Measurements from ENCODE around the gene NRTN. TPM values are rescaled to one million over a fixed set of nuclear protein-coding genes. Genes with fewer than 3 reads are reported as not detected.

The NRTN gene
- total RNA-seq, 1 donor from 2014 or later: 6.2 TPM

DNA sequence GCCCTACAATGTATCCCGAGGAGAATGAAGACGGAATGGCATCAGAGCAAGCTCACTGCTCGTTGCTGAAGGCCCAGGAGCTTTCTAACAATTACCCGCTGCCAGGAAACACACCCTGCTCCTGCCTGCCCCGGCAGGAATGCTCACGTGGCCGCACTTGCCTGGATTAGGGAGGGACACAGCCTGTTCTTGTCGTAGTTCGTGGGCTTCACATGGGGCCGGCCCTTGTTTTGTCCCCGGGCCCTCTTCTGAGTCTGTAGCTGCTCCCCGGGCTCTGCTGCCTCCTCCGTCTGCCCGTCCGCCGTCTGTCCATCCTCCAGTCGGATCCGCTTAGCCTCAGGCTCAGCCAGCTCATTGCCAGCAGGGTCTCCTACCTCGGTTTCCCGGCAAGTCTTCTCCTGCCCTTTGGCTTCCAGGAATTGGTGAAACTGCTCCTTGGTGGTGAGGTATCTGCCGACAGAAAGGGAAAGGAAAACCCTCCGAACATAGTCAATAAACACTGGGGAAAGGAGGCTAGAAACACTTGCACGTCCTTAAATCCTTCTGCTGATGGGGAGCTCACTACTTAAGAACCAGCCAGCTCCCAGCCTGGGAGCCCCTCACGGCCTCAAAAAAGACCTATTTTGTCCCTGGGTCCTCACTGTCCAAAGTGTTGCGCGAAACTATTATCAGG is 14.8 kb upstream of the NRTN start:
- no peak for DNase-seq (ENCODE audit: low spot score)

- DNase-seq (ENCODE audit: low spot score): peak; percentile 97
Measured at GRCh38 chr19:5790559-5791520, 14.0 kb upstream of the NRTN start, which contains the start of gene DUS3L. Gene DUS3L (minus strand): TSS chr19:5791163. CDS start chr19:5791141, 22 bp downstream.

GRCh38 chr19:5792224-5792623 is 12.6 kb upstream of the NRTN start:
- no peak for DNase-seq (ENCODE audit: low spot score)

DNA sequence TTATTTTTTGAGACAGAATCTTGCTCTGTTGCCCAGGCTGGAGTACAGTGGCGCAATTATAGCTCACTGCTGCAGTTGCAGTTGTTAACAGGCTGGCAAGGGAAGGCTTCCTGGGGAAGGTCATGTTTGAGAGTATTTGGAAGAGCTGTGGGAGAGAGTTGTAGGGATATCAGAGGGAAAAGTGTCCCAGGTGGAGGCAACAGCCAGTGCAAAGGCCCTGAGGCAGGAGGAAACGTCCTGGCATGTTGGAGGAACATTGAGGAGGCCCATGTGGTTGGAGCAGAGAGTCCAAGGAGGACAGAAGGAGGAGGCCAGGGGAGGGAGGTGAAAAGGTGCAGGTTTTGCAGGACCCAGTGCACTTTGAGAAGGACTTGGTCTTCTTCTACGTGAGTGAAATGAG is 11.7 kb upstream of the NRTN start:
- no peak for DNase-seq (ENCODE audit: low spot score)

GRCh38 chr19:5795382-5795919 is 9.4 kb upstream of the NRTN start:
- DNase-seq (ENCODE audit: low spot score): no peak

- DNase-seq (ENCODE audit: low spot score): no peak
Measured at GRCh38 chr19:5798244-5798643, 6.6 kb upstream of the NRTN start.

DNA sequence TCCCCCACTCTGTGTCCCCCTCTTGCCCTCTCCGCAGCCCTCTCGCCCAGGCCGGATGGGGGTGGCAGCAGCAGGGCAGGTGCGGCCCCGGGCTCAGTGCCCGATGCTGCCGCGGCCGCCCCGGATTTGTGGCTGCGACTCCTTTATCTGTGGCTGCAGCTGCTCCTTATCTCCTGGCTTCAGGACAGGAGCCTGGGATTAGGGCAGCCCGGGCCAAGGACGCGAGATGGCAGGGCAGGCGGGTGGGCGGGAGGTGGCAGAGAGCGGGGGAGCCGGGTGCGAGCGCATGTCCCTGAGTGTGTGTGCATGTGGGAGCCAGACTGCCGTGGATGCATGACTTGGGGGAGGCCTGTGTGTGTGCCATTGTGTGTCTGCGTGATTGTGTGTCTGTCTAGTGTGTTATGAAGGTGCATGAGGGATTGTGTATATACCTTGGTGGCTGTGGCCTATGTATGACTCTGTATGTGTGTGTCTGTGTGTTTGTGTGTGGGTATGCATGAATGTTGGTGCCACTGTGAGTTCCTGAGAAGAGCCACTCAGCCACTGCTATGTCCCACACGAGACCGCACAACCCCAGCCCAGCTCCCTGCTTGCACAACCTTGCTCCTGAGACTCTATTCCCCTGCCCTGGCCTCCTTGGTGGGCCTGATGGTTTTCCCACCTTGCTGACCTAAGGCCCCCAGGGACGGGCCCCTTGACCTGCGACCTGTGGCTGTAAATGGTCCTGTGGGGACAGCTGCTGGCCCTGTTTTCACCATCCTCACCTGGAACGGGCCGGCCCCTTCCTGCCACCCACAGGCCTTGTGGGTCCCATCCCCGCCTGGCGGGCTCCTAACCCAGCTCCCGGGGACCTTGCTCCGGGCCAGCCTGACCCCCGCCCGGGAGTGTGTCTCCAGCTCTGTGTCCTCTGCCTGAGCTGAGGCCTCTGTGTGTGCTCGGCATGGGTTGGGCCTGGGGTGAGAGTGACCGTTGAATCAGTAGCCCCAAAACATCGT is 5.3 kb upstream of the NRTN start:
- no peak for DNase-seq (ENCODE audit: low spot score)

DNA sequence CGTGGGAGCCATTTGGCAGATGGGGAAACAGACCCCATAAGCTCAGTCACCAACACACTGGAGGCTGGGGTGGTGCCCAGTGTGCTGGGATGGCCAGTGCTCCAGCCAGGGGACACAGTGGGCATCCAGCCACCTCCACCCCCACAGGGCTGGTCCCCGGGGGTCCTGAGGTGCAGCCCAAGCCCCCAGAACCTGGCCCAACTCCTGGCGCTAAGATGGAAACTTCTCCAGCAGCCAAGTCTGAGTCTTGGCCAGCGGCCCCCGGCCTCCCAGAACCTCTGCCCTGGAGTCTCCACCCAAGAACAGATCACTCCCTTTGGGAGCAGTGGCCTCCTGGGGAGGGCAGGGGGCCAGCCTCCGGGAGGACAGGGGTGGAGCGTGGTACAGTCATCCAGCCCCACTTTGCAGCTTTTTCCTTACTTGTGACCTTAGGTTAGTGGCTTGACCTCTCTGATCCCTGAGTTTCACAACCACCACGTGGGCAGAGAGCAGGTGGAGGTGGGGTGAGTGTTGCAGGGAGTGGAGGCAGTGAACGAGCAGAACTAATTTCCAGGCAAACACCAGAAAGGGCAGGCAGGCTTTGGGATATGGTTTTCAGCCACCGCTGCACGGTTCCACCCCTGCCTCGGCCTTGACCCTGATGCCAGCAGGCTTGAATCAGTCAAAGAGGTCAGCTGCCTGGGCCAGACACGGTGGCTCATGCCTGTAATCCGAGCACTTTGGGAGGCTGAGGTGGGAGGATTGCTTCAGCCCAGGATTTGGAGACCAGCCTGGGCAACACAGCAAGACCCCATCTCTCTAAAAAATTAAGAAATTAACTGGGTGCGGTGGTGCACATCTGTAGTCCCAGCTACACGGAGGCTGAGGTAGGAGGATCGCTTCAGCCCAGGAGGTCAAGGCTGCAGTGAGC is 4.3 kb upstream of the NRTN start:
- DNase-seq (ENCODE audit: low spot score): no peak

- DNase-seq (ENCODE audit: low spot score): no peak
Measured at GRCh38 chr19:5801796-5802619, 2.9 kb upstream of the NRTN start.

- DNase-seq (ENCODE audit: low spot score): no peak
Measured at GRCh38 chr19:5803441-5803751, 1.5 kb upstream of the NRTN start.

- DNase-seq (ENCODE audit: low spot score): peak; percentile 85
Measured at GRCh38 chr19:5803752-5804515, 933 bp upstream of the NRTN start.

- peak; percentile 67 for DNase-seq (ENCODE audit: low spot score)
Measured at GRCh38 chr19:5805462-5806132, 730 bp downstream of the NRTN start.

DNA sequence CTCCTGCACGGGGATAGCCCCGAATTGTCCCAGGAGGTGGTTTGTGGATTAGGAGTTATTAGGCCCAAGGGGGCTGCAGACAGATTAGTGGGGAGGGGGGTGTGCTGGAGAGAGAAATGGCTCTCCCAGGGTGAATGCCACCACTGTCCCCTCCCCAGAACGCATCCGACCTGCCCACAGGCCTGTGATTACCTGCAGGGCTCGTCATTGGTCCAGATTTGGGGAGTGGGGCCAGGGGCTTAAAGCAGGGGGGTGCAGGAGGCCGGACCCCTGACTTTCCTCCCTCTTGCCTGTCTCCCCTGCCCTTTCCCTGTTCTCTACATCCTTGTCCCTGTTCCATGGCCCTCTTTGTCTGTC is 1.2 kb downstream of the NRTN start:
- no peak for DNase-seq (ENCODE audit: low spot score)

GRCh38 chr19:5806905-5807304 is 2.0 kb downstream of the NRTN start:
- DNase-seq (ENCODE audit: low spot score): no peak

- DNase-seq (ENCODE audit: low spot score): no peak
Measured at GRCh38 chr19:5808120-5808816, 3.4 kb downstream of the NRTN start.

DNA sequence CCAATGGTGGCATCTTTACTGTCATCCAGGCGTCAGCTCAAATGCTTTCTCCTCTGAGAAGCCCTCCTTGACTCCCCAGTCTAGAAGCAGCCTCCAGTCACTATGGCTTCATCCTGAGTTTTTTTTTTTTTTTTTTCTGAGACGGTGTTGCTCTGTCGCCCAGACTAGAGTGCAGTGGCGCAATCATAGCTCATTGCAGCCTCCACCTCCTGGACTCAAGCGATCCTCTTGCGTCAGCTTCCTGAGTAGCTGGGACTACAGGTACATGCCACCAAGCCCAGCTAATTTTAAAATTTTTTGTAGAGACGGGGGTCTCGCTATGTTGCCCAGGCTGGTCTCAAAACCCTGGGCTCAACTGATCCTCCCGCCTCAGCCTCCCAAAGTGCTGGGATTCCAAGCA is 4.2 kb downstream of the NRTN start:
- no peak for DNase-seq (ENCODE audit: low spot score)

DNA sequence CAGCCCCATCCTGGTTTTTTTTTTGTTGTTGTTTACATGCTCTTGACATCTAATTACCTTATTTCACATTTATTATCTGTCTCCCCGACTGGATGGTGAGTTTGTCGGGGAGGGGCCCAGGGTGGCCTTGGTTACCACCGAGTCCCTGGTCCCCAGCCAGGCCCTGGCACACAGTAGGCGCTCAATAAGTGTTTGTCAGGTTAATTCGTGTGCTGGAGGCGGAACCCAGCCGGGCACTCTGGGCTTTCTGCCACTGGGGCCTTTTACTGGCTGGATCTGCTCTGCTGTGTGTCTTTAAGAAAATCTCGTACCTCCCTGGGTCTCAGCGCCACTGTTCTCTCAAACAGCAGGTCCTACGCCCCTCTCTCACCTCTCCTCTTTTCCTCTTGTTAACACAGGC is 4.6 kb downstream of the NRTN start:
- no peak for DNase-seq (ENCODE audit: low spot score)

DNA sequence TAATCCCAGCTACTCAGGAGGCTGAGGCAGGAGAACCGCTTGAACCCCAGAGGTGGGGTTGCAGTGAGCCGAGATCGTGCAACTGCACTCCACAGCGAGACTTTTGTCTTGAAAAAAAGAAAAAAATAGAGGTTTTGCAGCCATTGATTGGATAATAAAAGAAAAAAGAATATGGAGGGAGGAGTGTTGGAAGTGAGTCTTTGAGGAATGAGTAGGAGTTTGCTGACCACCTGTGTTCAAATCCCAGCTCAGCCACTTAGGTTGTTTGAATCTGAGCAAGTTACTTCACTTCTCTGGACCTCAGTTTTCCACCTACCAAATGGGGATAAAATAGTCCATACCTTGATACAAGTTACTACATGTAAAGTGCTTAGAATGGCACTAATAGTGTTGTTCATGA is 6.2 kb downstream of the NRTN start:
- no peak for DNase-seq (ENCODE audit: low spot score)
